Fibroblast of lung (primary cell): Measurements from ENCODE around the gene EPHB6. TPM values are rescaled to one million over a fixed set of nuclear protein-coding genes. Genes with fewer than 3 reads are reported as not detected.

Experiments
- DNase-seq, 2 donors: peaks; one replicate each; pipeline versions ENCODE4 v3.0.0 to v3.0.0-alpha.2; 2010; ENCODE audit warnings: low read depth in 2 of 2
- H2AFZ ChIP-seq: 2 replicates; pipeline ENCODE4 v1.5.1; 2012; ENCODE audit warnings: low read length, control low read depth, inconsistent platforms
- H3K27ac ChIP-seq: 2 replicates; pipeline ENCODE4 v1.5.1; 2011; ENCODE audit warnings: low read length, control low read depth; ENCODE audit not compliant: insufficient read depth
- H3K27me3 ChIP-seq: 2 replicates; pipeline ENCODE4 v1.5.1; 2011; ENCODE audit warnings: mild to moderate bottlenecking, low read length; ENCODE audit not compliant: control insufficient read depth, insufficient read depth
- H3K36me3 ChIP-seq: 2 replicates; pipeline ENCODE4 v1.5.1; 2011; ENCODE audit warnings: low read length; ENCODE audit not compliant: control insufficient read depth, insufficient read depth
- H3K4me1 ChIP-seq: 2 replicates; pipeline ENCODE4 v1.5.1; 2011; ENCODE audit warnings: low read length; ENCODE audit not compliant: control insufficient read depth, insufficient read depth; ENCODE audit errors: extremely low read depth
- H3K4me2 ChIP-seq: 2 replicates; pipeline ENCODE4 v1.5.1; 2011; ENCODE audit warnings: low read length, control low read depth; ENCODE audit not compliant: insufficient read depth; ENCODE audit errors: extremely low read depth
- H3K4me3 ChIP-seq, 4 experiments: fragments of 200-600 bp in 1 of 4; sonication (generic) in 1 of 4; replicated peaks in 1 of 4; 2 replicates each; pipeline ENCODE4 v1.5.1; 2011 to 2016; ENCODE audit warnings: low read length in 4 of 4, low read depth in 3 of 4, mild to moderate bottlenecking in 3 of 4, control low read depth in 2 of 4, inconsistent platforms in 1 of 4, mixed read lengths in 1 of 4; ENCODE audit not compliant: insufficient read depth in 1 of 4; ENCODE audit errors: control extremely low read depth in 1 of 4
- H3K79me2 ChIP-seq: 2 replicates; pipeline ENCODE4 v1.5.1; 2012; ENCODE audit warnings: mild to moderate bottlenecking, low read length, inconsistent platforms; ENCODE audit not compliant: control insufficient read depth, insufficient read depth
- H3K9ac ChIP-seq: 2 replicates; pipeline ENCODE4 v1.5.1; 2011; ENCODE audit warnings: mild to moderate bottlenecking, low read length, control low read depth; ENCODE audit not compliant: insufficient read depth
- H3K9me3 ChIP-seq: 2 replicates; pipeline ENCODE4 v1.5.1; 2012; ENCODE audit warnings: low read depth, low read length; ENCODE audit not compliant: control insufficient read depth, insufficient read depth
- H4K20me1 ChIP-seq: 2 replicates; pipeline ENCODE4 v1.5.1; 2011; ENCODE audit warnings: low read length; ENCODE audit not compliant: control insufficient read depth, insufficient read depth; ENCODE audit errors: extremely low read depth
- EZH2 ChIP-seq: IDR thresholded peaks from 2 replicates; pipeline ENCODE4 v1.5.1; 2012; ENCODE audit warnings: low read length, control low read depth, mild to moderate bottlenecking; ENCODE audit errors: missing control alignments
- polyA plus RNA-seq, 2 donors: library from polyadenylated mRNA; depleted of rRNA in 1 of 2; stranded (reverse) in 1 of 2; unstranded in 1 of 2; fragments of >200 nt; gene quantifications; 2 replicates each; pipeline ENCODE4 v1.2.1, GENCODE V29; 2011 to 2012; ENCODE audit warnings: missing spikeins in 1 of 2
- total RNA-seq: library from RNA; depleted of rRNA; stranded (reverse); fragments of >200 nt; gene quantifications from 2 replicates; pipeline ENCODE4 v1.2.1, GENCODE V29; 2014
- TF ChIP-seq, protein P1 (sequence below), 2 donors: IDR thresholded peaks in 1 of 2; conservative IDR thresholded peaks in 1 of 2; 1 replicate in 1 of 2; 2 replicates in 1 of 2; pipeline ENCODE4 v1.5.1; 2011 to 2012; ENCODE audit warnings: low read length in 2 of 2, control low read depth in 1 of 2, inconsistent platforms in 1 of 2, low read depth in 1 of 2, mild to moderate bottlenecking in 1 of 2

Gene EPHB6
- total and polyA plus RNA-seq, 2 donors (not counting 1 experiment from before 2014, with no cell fraction given) = 1.1 to 4.3 TPM

DNA sequence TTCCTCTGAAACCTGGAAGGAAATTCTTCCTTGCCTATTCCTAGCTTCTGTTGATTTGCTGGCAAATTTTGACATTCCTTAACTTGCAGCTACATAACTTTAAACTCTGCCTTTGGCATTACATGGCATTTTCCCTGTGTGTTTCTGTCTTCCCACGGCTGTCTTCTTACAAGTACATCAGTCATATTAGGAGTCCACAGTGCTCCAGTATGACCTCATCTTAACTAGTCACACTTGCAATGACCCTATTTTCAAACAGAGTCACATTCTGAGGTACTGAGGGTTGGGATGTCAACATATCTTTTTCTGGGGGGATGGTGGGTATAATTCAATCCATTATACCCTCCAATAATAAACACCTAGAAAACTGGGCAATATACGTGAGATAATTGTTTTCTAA is 37.4 kb upstream of the EPHB6 start:
- TF ChIP-seq, protein P1, sequence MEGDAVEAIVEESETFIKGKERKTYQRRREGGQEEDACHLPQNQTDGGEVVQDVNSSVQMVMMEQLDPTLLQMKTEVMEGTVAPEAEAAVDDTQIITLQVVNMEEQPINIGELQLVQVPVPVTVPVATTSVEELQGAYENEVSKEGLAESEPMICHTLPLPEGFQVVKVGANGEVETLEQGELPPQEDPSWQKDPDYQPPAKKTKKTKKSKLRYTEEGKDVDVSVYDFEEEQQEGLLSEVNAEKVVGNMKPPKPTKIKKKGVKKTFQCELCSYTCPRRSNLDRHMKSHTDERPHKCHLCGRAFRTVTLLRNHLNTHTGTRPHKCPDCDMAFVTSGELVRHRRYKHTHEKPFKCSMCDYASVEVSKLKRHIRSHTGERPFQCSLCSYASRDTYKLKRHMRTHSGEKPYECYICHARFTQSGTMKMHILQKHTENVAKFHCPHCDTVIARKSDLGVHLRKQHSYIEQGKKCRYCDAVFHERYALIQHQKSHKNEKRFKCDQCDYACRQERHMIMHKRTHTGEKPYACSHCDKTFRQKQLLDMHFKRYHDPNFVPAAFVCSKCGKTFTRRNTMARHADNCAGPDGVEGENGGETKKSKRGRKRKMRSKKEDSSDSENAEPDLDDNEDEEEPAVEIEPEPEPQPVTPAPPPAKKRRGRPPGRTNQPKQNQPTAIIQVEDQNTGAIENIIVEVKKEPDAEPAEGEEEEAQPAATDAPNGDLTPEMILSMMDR (conservative IDR thresholded peaks at IDR 0.05 in 1 of 2, IDR thresholded peaks at IDR 0.05 in 1 of 2; ENCODE audit: low read depth in 1 of 2, low read length in 2 of 2) = no peak
- TF ChIP-seq EZH2 = no peak
- H4K20me1 ChIP-seq = no peaks in the 10 kb centered on the region
- H3K27ac ChIP-seq = no peak overlapping the region
- no peaks in the 10 kb centered on the region for H3K4me1 ChIP-seq
- H3K9ac ChIP-seq = no peak overlapping the region
- no peak overlapping the region for H3K4me3 ChIP-seq
- DNase-seq = no peak
- no peaks in the 10 kb centered on the region for H3K36me3 ChIP-seq
- H3K9me3 ChIP-seq = no peaks in the 10 kb centered on the region
- no peak overlapping the region for H2AFZ ChIP-seq
- H3K27me3 ChIP-seq = peaks cover 2% of the 10 kb centered on the region
- H3K79me2 ChIP-seq = no peaks in the 10 kb centered on the region
- H3K4me2 ChIP-seq = no peak overlapping the region

DNA sequence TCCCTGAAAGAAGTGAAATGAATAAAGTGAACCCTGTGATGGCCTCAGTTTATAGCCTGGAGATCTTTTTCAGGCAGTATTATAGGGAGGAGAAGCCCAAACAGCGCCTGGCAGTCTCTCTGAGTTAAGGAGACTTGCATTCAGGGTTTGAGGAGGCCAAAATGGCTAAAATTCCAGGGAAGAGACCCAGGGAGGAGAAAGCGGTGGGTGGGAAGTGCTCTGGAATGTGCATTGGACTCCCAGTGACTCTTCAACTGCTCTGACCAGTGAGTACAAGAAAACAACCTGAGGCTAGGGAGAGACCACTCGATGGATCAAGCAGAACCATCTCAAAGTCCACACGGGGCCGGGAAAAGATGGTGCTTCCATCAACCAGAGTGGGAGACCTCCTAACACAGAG is 35.3 kb upstream of the EPHB6 start:
- TF ChIP-seq EZH2 = no peak
- TF ChIP-seq, protein P1 (conservative IDR thresholded peaks at IDR 0.05 in 1 of 2, IDR thresholded peaks at IDR 0.05 in 1 of 2; ENCODE audit: low read depth in 1 of 2, low read length in 2 of 2) = no peak
- no peaks in the 10 kb centered on the region for H3K36me3 ChIP-seq
- no peak overlapping the region for H3K4me2 ChIP-seq
- H3K9me3 ChIP-seq = no peaks in the 10 kb centered on the region
- H2AFZ ChIP-seq = no peak overlapping the region
- no peak overlapping the region for H3K9ac ChIP-seq
- peaks cover 2% of the 10 kb centered on the region for H3K27me3 ChIP-seq
- DNase-seq = no peak
- no peaks in the 10 kb centered on the region for H3K4me1 ChIP-seq
- H3K27ac ChIP-seq = no peak overlapping the region
- H3K4me3 ChIP-seq = no peak overlapping the region
- H4K20me1 ChIP-seq = no peaks in the 10 kb centered on the region
- H3K79me2 ChIP-seq = no peaks in the 10 kb centered on the region

DNA sequence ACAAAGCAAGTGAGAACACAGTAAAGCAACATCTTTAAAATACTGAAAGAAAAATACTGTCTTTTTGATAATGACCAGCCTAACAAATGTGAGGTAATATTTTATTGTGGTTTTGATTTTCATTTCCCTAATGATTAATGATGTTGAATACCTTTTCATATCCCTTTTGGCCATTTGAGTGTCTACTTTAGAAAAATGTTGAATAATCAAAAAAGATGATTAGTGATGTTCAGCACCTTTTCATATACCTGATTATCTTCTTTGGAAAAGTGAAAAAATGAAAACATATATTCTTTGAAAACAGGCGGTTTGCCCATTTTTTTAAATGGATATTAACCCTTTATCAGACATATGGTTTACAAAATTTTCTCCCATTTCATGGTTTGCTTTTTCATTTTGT is 32.2 kb upstream of the EPHB6 start:
- Histone ChIP-seq H2AFZ (no peak overlapping the region), H3K27me3 (no peaks in the 10 kb centered on the region), H3K79me2 (no peaks in the 10 kb centered on the region), H3K9me3 (no peaks in the 10 kb centered on the region), H3K4me1 (no peaks in the 10 kb centered on the region), H4K20me1 (no peaks in the 10 kb centered on the region), H3K4me2 (no peak overlapping the region), H3K4me3 (no peak overlapping the region), H3K9ac (no peak overlapping the region), H3K27ac (no peak overlapping the region), H3K36me3 (no peaks in the 10 kb centered on the region)
- TF ChIP-seq, protein P1 (conservative IDR thresholded peaks at IDR 0.05 in 1 of 2, IDR thresholded peaks at IDR 0.05 in 1 of 2; ENCODE audit: low read depth in 1 of 2, low read length in 2 of 2) = no peak
- TF ChIP-seq EZH2 = no peak
- no peak for DNase-seq
